Rectal smooth muscle tissue (tissue), 1 donor: ENCODE measurements around the gene COBL.

Source experiments
- H3K27ac ChIP-seq: one replicate; pipeline ENCODE4 v1.7.0; 2013; ENCODE audit warnings: low read depth, low read length, inconsistent platforms
- H3K27me3 ChIP-seq: one replicate; pipeline ENCODE4 v1.7.0; 2013; ENCODE audit warnings: low read length; ENCODE audit not compliant: control insufficient read depth, insufficient read depth
- H3K36me3 ChIP-seq: one replicate; pipeline ENCODE4 v1.7.0; 2013; ENCODE audit warnings: low read length; ENCODE audit not compliant: control insufficient read depth, insufficient read depth
- H3K4me1 ChIP-seq: one replicate; pipeline ENCODE4 v1.7.0; 2013; ENCODE audit warnings: low read length; ENCODE audit not compliant: control insufficient read depth, insufficient read depth
- H3K4me3 ChIP-seq: one replicate; pipeline ENCODE4 v1.7.0; 2013; ENCODE audit warnings: low read length
- H3K9ac ChIP-seq: one replicate; pipeline ENCODE4 v1.7.0; 2013; ENCODE audit warnings: low read length

The COBL gene

DNA sequence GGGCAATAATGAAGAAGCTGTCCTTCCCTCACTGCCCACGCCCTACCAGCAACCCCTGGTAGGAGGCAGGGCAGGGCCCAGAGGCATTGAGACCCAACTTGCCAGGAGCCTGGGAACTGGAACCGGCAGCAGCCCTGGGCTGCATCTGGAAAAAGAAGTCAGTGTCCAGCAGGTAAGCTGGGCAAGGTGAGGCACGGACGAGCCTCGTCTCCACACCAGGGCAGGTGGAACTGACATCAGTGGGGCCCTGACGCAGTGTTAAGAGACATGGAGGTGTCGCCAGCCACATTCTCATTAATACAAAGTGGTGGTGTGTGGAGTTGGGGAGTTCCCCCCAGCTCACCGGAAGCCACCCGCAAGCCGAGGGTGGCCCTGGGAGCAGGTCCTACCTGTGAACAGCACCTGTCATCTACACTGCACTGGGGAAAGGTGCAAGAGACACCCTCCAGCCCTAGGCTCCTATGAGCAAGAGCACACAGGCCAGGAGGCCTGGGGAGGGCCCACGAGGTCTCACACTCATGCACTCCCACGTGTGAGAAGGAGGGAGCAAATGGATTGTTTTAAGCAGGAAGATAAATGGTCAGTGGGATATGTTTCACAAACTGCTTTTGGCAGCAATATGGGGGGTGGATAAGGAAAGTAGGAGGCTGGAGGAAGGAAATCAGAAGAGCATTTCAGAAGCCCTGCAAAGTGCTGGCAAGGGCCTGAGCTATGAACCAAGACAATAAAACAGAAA, 53.6 kb downstream of the COBL start:
- no peaks in the 10 kb centered on the region for H3K27me3 ChIP-seq
- H3K4me1 ChIP-seq, result no peaks in the 10 kb centered on the region
- H3K9ac ChIP-seq, result no peak overlapping the region

DNA sequence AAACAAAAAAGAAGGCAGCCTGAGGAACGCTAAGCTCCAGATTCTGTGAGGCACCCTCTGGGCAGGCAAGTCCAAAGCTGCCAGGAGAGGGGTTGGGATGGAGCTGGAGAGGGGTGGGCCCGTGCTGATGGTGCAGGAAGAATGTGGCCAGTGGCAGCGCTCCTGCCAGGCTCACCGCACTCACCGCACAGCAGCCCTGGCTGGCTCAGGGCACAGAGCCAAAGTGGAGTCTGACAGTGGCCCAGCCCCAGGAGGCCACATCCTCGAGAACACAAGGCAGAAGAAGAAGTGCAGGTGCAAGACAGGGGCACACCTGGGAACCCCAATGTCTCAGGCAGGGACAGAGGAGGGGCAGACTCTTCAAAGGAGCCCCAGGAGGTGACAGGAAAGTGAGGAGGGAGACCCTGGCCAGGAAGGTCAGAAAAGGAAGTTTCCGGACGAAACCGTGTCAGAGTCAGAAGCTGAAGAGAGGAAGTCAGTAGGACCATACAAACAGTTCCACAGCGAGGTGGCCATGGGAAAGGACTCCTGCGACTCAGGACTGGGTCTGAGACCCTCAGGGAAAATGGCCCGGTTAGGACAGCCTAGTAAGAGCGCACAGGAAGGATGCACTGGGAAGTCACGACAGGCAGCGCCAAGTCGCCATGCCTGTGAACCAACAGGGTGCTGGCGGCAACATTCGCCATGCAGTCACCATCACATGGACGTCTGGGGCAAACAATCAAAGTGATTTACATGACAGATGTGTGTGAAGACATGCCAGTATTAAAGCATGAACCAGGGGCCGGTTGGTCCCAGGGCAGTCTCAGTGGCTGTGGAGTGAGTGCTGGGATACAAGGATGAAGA, 54.4 kb downstream of the COBL start:
- Histone ChIP-seq H3K4me3 (no peak overlapping the region), H3K4me1 (no peaks in the 10 kb centered on the region), H3K27me3 (no peaks in the 10 kb centered on the region), H3K9ac (no peak overlapping the region), H3K36me3 (no peaks in the 10 kb centered on the region), H3K27ac (no peak overlapping the region)

More for the DNA sequence above, 53.6 kb downstream of the COBL start:
- Histone ChIP-seq H3K36me3 (no peaks in the 10 kb centered on the region), H3K27ac (no peak overlapping the region), H3K4me3 (no peak overlapping the region)

DNA sequence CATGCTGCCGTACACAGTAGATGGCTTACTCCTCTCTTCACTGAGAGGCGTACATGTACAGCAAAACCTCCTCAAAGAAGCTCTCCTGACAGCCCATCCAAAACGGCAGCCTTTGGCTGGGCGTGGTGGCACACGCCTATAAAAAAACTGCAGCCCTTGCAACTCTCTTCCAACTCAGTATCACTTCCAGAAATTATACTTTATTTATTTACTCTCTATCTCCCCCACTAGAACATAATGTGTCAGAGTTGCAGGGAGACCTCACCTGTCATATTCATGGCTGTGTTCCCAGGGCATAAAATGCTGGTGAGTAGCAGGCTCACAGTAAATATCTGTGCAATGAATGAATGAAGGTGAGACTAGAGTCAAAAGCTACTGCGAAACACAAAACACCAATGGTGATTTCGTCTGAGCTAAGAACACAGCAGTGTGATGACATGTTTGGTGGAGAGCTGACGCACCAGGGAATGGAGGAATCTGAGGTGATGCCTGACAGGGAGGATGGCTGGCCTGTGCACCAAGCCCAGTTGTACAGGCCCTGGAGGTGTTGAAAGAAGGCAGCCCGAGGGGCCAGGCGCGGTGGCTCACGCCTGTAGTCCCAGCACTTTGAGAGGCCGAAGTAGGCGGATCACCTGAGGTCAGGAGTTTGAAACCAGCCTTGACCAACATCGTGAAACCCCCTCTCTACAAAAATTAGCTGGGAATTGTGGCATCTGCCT, 55.3 kb downstream of the COBL start:
- Histone ChIP-seq H3K27ac (no peak overlapping the region), H3K4me3 (no peak overlapping the region), H3K4me1 (no peaks in the 10 kb centered on the region), H3K36me3 (no peaks in the 10 kb centered on the region), H3K9ac (no peak overlapping the region), H3K27me3 (no peaks in the 10 kb centered on the region)

DNA sequence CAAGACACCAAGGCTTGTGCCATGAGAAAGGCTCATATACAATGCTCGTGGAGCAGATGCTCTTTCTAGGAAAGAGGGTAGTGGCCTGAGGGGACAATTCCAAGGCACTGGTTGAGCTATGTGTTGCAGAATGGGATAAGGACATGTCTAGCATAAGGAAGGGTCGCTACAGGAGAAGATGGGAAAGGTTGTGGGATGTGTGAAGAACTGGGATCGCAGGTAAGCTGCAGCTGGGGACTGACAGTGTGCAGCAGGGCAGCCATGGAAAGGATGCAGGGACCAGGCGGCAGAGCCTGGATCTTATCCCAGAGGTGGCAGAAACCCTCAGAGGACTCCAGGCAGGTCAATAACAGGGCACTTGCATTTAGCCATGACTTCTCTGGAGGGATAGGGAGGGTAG, 56.1 kb downstream of the COBL start:
- Histone ChIP-seq H3K27me3 (no peaks in the 10 kb centered on the region), H3K27ac (no peak overlapping the region), H3K36me3 (no peaks in the 10 kb centered on the region), H3K4me3 (no peak overlapping the region), H3K4me1 (no peaks in the 10 kb centered on the region), H3K9ac (no peak overlapping the region)

DNA sequence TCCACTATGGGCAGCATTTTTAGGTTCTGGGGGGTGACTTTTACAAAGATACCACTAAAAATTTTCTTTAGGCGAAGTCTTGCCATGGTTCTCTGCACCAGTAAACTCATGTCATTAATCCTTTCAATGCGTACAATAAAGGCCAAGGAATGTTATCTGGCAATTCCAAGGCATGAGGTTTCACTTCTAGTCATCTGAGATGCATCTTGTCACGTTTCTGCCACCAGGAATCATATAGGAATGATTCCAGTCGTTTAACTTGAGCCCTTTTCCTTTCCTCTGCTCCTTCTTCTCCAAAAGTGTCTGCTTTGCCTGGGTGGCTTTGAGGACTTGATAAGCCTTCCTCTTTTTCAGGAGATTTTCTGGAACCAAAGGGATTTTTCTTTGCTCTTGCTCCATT, 56.8 kb downstream of the COBL start:
- Histone ChIP-seq H3K27me3 (no peaks in the 10 kb centered on the region), H3K4me1 (no peaks in the 10 kb centered on the region), H3K36me3 (no peaks in the 10 kb centered on the region), H3K9ac (no peak overlapping the region), H3K27ac (no peak overlapping the region), H3K4me3 (no peak overlapping the region)

DNA sequence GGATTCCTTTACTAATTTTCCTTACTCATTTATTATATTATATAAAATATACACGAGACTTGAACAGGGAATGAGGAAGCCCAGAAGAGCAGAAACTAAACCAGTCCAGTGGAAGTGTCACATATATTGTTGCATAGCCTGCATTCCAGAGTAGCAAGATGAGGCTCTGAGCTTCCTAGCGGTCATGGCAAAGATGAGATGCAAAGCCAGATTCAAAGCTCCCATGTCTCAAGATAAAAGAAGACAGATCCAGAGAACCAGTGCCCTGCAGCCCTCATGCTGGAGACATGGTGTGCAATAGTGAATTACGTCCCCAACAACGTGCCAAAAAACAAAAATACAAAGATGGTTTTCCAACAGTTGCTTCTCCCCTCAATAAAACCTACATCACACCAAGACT, 59.7 kb downstream of the COBL start:
- Histone ChIP-seq H3K36me3 (no peaks in the 10 kb centered on the region), H3K9ac (no peak overlapping the region), H3K4me3 (no peak overlapping the region), H3K4me1 (no peaks in the 10 kb centered on the region), H3K27me3 (no peaks in the 10 kb centered on the region), H3K27ac (no peak overlapping the region)

DNA sequence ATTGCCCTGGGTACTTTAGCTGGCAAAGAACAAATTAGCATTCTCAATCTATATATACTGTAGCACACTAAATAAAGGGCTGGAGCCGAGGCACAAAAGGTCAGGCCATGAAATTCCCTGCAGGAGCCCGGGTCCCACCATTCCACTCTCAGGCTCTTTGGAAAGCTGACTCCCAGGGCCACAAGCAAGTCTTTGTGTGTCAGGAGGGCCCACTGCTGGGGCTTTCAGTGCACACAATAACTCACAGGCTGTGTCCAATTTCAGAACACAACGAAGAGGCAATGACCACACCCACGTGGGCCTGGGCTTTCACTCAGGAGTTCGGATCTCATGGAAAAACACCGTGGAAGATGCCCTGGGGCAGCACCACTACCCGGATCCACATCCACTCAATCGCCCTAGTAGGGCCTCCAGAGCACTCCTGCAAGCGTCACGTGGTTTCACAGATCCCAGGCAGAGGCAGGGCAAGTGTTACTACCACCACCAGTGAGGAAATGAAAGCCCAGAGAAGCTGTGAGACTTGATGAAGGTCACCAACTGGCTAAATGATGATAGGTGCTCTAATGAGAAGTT, 60.3 kb downstream of the COBL start:
- Histone ChIP-seq H3K9ac (no peak overlapping the region), H3K4me1 (no peaks in the 10 kb centered on the region), H3K27ac (no peak overlapping the region), H3K36me3 (no peaks in the 10 kb centered on the region), H3K27me3 (no peaks in the 10 kb centered on the region), H3K4me3 (no peak overlapping the region)

DNA sequence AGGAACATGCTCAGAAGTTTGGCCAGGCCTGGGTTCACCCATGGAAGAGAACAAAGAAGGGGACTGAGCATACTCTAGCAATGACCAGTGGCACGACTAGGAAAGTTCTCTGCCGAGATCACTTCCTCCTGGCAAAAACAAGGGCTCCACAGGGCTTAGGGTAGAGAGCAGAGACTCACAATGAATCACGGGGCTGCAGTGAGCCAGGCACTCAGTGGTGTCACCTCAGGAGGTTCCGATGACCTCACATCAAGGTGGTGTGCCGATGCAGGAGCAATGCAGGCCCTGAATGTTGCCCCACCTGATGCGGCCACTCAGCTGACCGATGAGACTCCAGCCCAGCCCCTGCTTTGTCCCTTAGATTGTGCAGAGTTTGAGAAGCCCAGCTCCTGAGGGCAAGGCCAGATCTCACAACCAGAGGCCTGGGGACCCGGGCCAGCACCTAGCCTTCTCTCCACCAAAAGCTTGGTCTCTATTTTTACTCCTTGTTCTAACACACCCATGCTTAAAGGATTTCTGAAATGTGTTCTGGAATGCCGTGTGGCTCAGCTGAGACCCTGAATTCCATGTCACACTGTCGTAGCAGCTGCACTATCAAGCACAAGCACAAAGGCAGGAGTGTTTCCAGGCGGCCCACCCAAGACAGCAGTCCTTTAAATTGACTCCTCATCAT, 60.9 kb downstream of the COBL start:
- Histone ChIP-seq H3K9ac (no peak overlapping the region), H3K27ac (no peak overlapping the region), H3K27me3 (no peaks in the 10 kb centered on the region), H3K36me3 (no peaks in the 10 kb centered on the region), H3K4me3 (no peak overlapping the region), H3K4me1 (no peaks in the 10 kb centered on the region)

DNA sequence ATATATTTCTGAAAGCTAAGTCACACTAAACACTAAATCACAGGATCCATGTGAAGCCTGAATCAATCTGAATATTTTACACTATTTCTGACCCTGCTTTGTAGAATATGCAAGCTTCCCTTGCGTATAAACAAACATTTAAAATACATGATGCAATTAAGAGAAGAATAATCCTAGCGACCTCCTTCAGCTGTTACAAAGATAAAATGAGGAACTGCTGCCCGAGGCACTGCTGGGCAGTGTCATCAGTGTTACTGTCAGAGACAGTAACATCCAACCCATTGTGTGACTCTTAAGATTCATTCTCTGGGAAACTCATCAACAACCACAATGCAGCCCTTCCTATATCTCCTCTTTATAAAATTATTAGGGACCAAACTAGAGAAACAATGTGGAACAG, 61.6 kb downstream of the COBL start:
- H3K27me3 ChIP-seq, result no peaks in the 10 kb centered on the region
- no peak overlapping the region for H3K4me3 ChIP-seq
- no peak overlapping the region for H3K27ac ChIP-seq
- no peaks in the 10 kb centered on the region for H3K36me3 ChIP-seq
- no peak overlapping the region for H3K9ac ChIP-seq
- H3K4me1 ChIP-seq, result no peaks in the 10 kb centered on the region

DNA sequence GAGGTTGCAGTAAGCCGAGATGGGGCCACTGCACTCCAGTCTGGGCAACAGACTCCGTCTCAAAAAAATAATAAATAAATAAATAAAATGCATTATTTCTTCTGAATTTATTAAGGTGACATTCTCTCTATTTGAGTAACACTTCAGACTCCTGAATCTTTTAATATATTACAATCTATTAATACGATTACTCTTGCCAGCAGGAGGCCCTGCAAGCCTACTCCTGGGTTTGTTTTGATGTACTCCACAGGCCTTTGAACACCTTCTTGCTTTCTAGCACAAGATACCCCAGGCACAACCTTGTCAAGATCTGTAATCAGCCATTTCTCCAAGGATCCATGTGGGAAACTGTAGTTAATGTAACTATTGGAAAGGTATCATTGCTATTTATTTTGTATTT, 63.5 kb downstream of the COBL start:
- H3K27ac ChIP-seq, result no peak overlapping the region

DNA sequence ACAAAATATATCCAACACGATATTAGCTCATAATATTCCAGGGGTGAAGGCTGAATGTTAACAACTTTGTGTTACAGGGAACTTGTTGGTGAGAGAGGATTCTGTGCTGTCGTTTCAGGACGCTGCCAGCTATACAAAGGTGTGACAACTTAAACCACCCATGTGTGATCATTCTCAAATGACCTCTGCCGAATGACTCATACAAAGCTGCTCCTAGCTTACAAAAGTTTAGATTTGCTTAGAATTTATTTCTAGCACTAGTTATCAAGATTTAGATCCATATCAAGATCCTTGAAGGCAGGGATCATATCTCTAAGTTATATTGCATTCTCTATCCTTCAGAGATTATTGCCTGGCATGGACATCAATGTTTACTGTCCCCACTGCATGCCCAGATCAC, 65.3 kb downstream of the COBL start:
- Histone ChIP-seq H3K4me1 (no peaks in the 10 kb centered on the region), H3K36me3 (no peaks in the 10 kb centered on the region), H3K4me3 (no peak overlapping the region), H3K27me3 (no peaks in the 10 kb centered on the region), H3K9ac (no peak overlapping the region), H3K27ac (no peak overlapping the region)

More for the DNA sequence above, 63.5 kb downstream of the COBL start:
- no peaks in the 10 kb centered on the region for H3K4me1 ChIP-seq
- no peak overlapping the region for H3K4me3 ChIP-seq
- no peak overlapping the region for H3K9ac ChIP-seq
- H3K27me3 ChIP-seq, result no peaks in the 10 kb centered on the region
- no peaks in the 10 kb centered on the region for H3K36me3 ChIP-seq

DNA sequence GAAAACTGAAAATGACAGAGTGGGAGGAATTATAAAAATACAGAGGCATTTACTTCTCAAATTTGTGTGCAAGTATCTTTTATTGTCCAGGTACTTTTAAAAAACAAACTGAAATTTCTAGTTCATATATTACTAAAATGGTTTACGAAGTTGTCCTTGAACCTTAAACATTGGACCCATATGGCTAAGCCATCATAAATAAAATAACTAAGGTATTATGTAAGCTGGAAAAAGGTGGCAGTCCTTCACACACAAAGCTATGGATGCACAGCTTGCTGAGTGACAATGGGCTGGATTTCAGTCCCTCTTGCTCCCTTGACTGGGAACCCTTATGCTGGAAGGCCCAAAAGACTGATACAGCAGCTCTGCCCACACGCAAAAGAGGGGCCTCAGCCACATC, 66.1 kb downstream of the COBL start:
- H3K27me3 ChIP-seq, result no peaks in the 10 kb centered on the region
- no peak overlapping the region for H3K4me3 ChIP-seq
- H3K9ac ChIP-seq, result no peak overlapping the region
- H3K4me1 ChIP-seq, result no peaks in the 10 kb centered on the region
- H3K27ac ChIP-seq, result no peak overlapping the region
- no peaks in the 10 kb centered on the region for H3K36me3 ChIP-seq
